Raji (cell line): ENCODE measurements around the gene TM9SF4.
A peak's percentile ranks its signal among the peaks of the same experiment; 100 is the strongest.

Source experiments
- POLR2A ChIP-seq: IDR thresholded peaks from 2 replicates; pipeline ENCODE4 v1.6.1; 2011; ENCODE audit warnings: low read depth, low read length, control low read depth; ENCODE audit not compliant: insufficient read depth

Gene TM9SF4, protein sequence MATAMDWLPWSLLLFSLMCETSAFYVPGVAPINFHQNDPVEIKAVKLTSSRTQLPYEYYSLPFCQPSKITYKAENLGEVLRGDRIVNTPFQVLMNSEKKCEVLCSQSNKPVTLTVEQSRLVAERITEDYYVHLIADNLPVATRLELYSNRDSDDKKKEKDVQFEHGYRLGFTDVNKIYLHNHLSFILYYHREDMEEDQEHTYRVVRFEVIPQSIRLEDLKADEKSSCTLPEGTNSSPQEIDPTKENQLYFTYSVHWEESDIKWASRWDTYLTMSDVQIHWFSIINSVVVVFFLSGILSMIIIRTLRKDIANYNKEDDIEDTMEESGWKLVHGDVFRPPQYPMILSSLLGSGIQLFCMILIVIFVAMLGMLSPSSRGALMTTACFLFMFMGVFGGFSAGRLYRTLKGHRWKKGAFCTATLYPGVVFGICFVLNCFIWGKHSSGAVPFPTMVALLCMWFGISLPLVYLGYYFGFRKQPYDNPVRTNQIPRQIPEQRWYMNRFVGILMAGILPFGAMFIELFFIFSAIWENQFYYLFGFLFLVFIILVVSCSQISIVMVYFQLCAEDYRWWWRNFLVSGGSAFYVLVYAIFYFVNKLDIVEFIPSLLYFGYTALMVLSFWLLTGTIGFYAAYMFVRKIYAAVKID

DNA sequence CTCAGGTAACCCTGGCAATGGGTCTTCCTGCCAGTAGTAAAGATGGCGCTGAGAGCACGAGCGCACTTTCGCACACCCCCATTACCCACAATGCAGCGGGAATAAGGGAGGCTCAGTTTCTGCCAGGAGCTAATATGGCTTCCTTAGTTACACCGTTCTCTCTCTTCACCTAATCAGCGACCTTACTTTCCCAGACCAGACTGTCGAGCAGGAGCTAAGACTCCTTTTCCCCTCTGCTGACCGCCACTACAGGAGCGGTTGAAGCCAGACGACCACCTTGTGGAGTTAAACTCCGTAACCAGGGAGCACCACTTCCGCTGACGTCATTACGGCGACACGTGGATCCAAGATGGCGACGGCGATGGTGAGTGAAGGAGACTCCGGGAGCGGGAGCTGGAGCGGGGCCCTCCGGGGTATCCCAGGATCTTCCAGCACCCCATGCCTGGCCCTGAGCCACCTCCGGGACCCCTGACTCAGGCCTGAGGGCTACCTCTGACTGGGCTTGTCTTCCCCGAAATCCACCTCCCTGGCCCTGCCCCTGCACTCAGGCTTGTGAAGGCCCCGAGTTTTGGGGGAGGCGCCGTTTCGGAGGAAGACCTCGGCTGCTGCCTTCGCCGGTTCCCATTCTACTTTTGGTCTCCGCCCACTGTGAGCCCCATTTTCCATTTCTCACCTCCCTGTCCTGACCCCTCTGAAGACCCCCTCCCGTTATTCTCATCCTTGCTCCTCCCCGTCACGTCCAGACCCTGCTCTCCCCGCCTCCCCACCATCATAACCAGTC is at the start of gene TM9SF4:
Gene TM9SF4 (plus strand): TSS at position 323 of the 781 bp plus-strand sequence. CDS start 27 bp downstream, at position 350.
- TF ChIP-seq POLR2A: peak; percentile 88

DNA sequence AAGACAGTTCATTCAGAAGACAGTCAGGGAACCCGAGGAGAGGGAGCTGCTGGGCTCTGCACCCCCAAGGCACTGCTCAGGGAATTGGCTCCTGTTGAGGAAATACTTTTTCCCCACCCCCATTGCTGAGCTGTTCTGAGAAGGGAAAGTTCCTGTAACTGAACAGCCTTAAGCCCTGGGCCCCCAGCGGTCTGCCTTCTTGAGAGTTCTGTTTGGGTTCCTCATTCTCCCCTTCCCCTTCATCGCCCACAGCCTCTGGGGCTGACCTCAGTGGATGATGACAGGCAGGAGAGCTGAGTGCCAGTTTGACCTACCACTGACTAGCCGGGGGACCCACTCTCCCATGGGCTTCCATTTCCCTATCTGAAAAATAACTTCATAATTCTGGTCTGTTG is 46.7 kb upstream of the TM9SF4 start:
- TF ChIP-seq POLR2A: no peak

DNA sequence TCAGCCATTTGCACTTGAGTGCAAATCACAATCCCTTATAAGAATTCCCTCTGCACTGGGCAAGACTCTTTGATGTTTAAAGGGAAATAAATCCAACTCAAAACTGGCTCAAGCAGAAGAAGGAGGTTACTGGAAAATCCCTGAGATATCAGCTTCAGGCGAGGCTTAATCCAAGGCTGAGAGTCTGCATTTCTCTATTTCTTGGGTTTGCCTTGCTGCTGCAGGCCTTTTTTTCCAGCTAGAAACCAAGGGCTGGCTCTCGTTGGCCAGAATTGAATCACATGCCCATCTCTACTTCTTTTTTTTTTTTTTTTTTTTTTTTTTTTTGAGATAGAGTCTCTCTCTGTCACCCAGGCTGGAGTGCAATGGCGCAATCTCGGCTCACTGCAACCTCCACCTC is 45.8 kb upstream of the TM9SF4 start:
- TF ChIP-seq POLR2A: no peak

DNA sequence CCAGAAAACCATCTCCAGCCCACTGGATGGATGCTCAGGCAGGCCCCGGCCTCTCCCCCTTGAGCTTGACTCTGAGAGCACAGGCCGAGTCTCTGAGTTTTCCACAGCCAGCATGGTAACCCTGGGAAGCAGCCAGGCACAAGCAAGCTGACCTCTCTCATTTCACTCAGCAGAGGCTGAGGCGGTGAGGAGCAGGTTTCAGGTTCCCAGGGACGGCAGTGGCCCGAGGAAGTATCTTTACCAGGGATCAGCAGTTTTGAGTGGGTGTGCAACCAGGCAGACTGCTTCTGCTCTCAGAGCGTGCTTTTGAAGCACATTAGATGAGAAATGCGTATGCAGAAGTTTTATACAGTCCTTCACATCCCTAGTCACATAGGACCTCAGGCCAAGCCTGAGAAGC is 44.8 kb upstream of the TM9SF4 start:
- TF ChIP-seq POLR2A: no peak

DNA sequence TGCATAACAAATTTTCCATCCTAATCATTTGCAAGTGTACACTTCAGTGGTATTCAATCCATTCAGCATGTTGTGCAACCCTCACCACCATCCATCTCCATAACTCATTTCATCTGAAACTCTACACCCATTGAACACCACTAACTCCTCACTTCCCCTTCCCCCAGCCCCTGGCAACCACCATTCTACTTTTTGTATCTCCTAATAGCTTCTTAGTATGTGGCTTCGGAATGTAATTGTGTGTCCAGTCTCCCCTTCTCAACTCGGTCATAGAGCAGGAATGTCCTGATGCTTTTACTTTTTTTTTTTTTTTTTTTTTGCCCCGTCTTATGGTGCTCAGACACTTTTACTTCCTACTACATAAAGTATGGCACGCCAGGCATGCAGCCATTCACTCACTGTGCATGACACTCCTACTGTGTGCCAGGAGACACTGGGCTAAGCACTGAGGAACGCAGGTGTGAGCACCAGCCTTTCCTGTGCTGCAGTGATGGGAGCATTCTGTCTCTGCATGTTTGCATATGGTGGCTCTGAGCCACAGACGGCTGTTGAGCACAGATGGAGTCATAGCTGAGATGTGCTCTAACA is 42.2 kb upstream of the TM9SF4 start:
- 0 out of 2 replicates have a peak, but pooled peaks have one; percentile 28 for TF ChIP-seq POLR2A

DNA sequence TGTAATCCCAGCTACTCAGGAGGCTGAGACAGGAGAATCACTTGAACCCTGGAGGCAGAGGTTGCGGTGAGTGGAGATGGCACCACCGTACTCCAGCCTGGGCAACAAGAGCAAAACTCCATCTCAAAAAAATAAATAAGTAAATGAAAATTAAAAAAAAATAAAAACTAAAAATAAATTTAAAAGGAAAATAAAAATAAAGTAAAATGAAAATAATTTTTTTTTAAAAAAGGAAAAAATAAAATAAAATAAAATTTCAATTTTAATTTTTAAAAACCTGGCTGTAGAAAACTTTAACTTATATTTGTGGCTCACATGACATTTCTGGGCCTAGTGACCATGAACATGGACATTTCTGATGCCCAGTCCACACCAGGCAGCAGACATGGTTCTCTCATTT is 41.3 kb upstream of the TM9SF4 start:
- no peak for TF ChIP-seq POLR2A

DNA sequence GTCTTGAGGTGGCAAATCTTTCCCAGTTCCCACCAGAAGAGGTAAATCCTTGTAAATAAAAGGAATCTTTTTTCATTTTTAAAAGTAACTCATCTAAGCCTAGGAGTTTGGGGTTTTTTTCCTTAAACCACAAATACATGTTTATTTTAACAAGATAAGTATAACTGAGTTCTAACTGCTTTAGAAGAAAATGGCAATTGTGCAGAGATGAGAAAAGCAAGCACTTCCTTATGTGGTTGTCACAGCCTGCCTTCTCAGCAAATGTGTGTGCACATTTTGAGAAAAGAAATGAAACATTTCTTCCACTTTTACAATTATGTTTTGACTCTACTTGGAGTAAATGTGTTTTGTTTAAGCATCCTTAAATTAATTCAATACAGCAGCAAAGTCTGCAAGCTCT is 39.8 kb upstream of the TM9SF4 start:
- TF ChIP-seq POLR2A: no peak

DNA sequence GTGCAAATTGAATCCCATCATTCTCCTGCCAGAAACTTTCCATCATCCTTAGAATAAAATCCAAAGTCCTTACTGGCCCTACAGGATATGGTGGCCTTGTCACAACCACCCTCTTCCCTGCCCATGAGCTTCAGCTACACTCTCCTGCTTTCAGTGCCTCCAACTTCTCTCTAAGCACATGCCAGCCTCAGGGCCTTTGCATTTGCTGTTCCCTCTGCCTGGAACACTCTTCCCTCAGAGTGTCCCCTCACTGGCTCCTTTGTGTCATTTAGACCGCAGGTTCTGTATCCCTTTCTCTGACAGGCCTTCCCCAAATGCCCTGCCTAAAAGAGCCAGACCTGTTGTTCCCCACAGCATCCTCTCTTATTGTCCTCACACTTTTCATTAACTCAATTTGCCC is 39.2 kb upstream of the TM9SF4 start:
- no peak for TF ChIP-seq POLR2A

DNA sequence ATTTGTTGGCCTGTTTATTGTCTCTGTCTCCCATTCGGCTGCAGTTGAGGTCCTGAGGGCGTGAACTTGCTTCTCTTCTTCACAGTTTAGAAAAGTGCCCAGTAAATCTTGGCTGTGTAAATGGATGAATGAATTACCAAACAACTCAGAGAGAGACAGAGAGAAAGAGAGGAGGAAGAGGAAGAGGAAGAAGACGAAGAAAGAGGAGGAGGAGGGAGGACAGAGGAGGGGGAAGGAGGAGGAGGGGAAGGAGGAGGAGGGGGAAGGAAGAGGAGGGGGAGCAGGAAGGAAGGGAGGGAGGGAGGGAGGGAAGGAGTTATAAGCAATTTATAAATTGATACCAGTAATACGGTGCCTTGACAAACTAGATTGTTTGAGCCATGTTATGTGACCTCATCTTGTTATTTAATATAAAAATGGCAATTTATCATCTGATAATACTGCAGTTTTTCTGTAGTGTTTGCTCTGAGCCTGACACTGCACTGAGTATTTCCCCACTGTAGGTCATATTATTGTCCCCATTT is 38.8 kb upstream of the TM9SF4 start:
- no peak for TF ChIP-seq POLR2A

DNA sequence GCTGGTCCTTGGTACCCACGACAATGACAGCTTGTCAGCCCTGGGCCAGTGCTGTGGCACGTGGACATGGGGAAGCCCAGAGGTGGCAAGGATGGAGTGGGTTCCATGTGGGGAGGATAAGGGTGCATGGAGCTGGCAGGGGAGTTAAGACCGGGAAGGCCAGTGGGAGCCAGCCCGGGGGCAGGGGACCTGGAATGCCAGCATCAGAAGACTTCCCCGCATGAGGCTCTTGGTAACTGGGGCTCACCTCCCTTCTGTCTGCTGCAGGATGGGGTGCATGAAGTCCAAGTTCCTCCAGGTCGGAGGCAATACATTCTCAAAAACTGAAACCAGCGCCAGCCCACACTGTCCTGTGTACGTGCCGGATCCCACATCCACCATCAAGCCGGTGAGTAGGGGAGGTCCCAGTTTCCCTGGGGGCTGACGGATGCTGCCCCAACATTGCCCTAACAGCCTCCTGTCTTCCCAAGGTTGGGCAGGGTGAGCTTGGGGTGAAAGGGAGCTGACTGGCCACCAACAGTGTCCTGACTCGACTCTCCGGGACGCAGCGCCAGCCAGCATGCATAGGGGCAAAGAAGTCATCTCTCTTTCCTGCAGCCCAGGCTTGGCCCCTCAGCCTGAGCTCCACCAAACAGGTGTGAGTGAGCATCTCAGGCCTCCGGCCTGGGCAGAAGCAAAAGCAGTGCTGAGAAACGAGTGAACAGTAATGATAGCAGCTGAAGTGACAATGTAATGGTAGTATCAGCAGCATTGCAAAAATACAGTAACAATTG is 37.9 kb upstream of the TM9SF4 start:
- TF ChIP-seq POLR2A: no peak

DNA sequence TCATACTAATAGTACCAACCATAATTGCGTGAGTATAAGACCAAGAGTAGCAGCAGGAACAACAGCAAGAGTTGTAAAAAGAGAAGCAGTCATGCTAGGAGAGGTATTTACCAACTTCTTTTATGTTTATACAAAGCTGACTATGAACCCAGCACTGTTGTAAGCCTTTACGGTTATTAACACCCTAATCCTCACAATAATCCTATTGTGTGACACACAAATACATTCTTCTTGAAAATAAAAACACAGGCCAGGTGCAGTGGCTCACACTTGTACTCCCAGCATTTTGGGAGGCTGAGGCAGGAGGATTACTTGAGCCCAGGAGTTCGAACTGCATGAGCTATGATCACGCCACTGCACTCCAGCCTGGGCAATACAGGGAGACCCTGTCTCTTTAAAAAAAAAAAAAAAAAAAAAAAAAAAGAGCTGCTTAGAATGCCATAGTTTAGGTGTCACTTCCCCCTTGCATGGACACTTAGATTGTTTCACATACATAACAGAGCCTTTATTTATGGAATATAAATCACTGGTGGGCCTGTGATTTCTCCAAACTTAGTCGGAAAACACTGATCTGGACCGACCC is 37.3 kb upstream of the TM9SF4 start:
- no peak for TF ChIP-seq POLR2A

DNA sequence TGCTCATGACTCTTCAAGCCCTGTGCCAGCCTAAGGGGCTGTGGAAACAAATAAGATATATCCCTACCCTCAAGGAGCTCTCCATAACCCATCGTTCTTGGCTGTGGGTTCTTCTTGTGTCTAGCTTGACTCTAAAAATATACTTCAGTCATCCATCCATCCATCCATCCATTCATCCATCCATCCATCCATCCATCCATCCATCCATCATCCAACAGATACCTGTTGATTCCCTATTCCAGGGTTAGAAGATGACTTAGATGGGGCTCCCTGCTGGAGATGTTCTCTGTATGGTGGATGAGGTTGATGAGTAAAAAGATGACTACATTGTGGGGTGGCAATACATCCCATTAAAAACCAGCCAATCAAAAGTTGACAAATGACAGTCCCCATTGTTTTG is 34.0 kb upstream of the TM9SF4 start:
- no peak for TF ChIP-seq POLR2A

DNA sequence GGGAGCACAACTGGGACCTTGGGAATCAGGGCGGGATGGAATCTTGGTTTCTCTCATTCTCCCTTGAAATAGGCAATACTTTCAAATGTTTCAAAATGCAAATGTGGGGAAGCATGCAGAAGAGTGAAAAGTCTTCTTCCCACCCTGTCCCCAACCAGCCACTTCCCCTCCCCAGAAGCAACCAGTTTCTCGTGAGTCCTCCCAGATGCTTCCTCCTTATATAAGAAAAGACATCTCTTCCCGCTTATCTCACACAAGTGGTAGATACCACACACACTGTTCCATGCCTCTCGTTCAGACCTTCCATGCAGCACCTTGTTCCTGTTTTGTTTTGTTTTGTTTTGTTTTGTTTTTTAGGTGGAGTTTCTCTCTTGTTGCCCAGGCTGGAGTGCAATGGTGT is 32.3 kb upstream of the TM9SF4 start:
- TF ChIP-seq POLR2A: no peak

DNA sequence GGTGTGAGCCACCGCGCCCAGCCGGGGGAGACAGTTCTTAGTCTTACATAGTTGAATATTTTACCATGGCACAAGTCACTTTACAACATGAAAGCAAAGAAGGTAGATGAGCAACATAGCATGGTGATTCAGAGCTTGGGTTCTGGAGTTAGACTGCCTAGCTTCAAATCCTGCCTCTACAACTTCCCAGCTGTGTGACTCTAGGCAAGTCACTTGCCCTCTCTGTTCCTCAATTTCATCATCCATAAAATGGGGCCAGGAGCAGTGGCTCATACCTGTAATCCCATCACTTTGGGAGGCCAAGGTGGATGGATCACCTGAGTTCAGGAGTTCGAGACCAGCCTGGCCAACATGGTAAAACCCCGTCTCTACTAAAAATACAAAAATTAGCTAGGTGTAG is 31.2 kb upstream of the TM9SF4 start:
- TF ChIP-seq POLR2A: no peak
